GM10266 (cell line): ENCODE data around the gene ADM5.

Source experiments
- DNase-seq: peaks from one replicate; pipeline ENCODE4 v3.0.0; 2012; ENCODE audit errors: extremely low spot score
- CTCF ChIP-seq: IDR thresholded peaks from 2 replicates; pipeline ENCODE4 v1.5.1; 2012; ENCODE audit warnings: mild to moderate bottlenecking, low read depth; ENCODE audit not compliant: control insufficient read depth, insufficient read depth; ENCODE audit errors: missing control alignments

ADM5 gene

GRCh38 chr19:49666120-49666444 lies 23.3 kb upstream of the ADM5 start:
- no peak for DNase-seq
- TF ChIP-seq CTCF, result no peak

GRCh38 chr19:49667473-49667872 lies 21.9 kb upstream of the ADM5 start:
- no peak for TF ChIP-seq CTCF
- no peak for DNase-seq

- TF ChIP-seq CTCF, result no peak
- no peak for DNase-seq
These were observed 19.9 kb upstream of the ADM5 start for GRCh38 chr19:49669516-49669915.

- peak; percentile 92 for DNase-seq
- TF ChIP-seq CTCF, result peak; percentile 98
These were observed 17.1 kb upstream of the ADM5 start for GRCh38 chr19:49672131-49672919.

GRCh38 chr19:49676136-49676783 lies 13.1 kb upstream of the ADM5 start:
- peak; percentile 83 for DNase-seq
- no peak for TF ChIP-seq CTCF

GRCh38 chr19:49676784-49677230 lies 12.6 kb upstream of the ADM5 start:
- peak; percentile 98 for DNase-seq

More at GRCh38 chr19:49676784-49677230, 12.6 kb upstream of the ADM5 start:
- no peak for TF ChIP-seq CTCF
